GM15510 (cell line): ENCODE measurements around the gene MT1B.

Source experiments
- POLR2A ChIP-seq: IDR thresholded peaks from 3 replicates; pipeline ENCODE4 v1.6.1; 2011; ENCODE audit warnings: borderline replicate concordance; ENCODE audit not compliant: insufficient read length; ENCODE audit errors: extremely low read depth

Gene MT1B

DNA sequence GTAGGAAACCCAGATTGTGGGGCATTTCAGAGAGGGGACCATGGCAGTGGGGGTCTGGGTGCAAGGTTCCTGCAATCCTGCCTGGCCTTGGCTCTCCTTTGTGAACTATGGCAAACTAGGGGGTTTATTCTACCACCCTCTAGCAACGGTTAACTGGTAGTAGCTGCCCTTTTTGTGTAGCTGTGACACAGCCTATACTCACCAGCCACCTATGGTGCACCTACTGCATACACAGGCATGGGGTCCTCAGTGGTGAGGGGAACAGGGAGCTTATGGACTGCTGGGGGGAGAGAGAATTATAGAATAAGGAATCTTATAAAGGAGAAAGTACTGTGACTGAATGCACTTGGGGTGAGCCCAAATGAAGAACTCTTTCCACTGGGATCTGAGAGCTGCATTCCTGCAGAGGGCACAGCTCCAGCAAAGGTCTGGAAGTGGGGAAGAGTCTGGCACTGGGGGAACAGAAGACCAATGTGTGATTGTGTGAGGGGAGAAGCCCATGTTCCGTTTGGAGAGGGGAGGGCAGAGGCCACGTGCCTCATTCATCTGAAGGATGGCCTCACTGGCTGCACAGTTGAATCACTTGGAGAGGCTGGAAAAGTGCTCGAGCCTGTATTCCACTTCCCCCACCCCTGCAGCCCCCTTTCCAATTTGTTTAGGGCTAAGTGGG lies 32.7 kb downstream of the MT1B start:
- TF ChIP-seq POLR2A, result no peak

DNA sequence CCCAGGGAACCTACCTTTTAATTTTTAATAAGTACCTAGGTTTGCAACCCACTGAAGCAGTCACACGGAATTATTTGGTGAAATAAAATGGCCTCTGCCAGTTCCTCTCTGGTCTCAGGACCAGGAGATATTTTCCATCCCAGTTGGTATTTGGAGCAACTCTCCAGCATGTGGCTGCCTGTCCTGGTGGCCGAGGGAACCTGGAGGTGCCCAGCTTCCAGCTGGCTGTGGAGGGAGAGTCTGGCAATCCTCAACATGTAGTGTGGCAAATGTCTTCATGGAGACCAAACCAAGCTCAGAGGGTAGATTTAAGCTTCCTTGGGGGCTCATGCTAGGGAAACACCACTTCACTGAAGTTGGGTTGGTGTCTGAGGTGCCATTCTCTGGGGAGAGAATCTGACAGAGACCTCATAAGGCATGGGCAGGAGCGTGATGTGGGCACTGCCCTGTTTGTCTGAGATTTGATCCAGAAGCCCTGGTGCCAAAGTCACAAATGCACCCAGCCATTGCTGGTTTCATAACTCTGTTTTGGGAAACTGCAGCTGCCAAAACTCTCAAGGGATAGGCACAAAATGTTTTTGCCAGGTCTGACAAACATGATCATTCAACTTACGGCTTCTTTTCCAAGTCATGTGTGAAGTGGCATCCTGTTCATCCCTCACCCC lies 33.4 kb downstream of the MT1B start:
- TF ChIP-seq POLR2A, result no peak

DNA sequence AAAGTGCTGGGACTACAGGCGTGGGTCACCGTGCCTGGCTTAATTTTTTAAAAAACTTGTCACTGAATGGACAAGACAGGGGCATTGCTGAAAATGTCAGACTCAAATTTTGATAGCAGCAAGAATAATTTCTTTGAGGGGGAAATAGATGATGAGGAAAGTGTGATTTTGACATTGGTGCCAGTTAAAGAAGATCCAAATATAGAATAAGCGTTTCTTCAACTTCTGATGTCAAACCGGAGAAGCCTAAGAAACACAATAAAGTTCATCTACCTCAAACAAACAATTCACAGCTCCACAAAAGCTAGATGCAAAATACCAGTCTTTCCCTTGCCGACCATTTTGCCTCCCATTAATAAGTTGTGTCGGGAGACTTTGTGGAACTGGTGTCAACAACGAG lies 35.1 kb downstream of the MT1B start:
- no peak for TF ChIP-seq POLR2A

DNA sequence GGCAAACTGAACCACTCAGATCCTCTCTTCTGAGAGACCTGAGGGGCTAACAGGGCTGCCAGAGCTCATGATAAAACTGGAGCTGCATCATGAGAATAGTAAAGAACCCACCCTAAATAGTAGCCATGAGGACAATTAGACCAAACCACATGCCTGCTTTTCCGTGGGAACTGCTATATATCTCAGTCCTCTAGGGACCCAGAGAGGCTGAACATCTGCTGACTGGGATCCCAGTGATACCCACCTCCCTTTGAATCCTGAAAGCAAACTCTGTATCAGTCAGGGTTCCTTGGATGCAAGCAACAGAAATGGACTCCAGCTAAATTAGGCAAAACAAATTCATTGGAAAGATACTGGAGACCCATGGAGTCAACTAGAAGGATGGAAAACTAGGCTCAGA lies 37.1 kb downstream of the MT1B start:
- no peak for TF ChIP-seq POLR2A

DNA sequence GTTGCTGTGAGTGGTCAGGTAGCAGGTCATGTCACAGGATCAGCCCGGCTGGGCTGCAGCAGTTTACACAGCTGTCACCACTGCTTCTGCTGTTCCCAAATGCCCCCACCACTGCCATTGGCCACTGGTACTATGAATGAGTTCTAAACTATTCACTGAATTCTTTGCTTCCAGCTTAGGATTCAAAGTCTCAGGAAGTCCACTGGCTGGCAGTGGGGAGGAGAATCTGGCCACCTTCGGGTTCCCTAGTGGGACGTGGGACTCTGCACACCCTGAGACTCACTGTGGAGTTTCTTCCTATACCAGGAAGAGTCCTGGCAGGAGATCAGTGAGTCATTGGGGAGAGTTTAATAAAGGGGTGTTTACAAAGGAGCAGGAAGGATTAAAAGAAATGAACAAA lies 37.5 kb downstream of the MT1B start:
- TF ChIP-seq POLR2A, result no peak

DNA sequence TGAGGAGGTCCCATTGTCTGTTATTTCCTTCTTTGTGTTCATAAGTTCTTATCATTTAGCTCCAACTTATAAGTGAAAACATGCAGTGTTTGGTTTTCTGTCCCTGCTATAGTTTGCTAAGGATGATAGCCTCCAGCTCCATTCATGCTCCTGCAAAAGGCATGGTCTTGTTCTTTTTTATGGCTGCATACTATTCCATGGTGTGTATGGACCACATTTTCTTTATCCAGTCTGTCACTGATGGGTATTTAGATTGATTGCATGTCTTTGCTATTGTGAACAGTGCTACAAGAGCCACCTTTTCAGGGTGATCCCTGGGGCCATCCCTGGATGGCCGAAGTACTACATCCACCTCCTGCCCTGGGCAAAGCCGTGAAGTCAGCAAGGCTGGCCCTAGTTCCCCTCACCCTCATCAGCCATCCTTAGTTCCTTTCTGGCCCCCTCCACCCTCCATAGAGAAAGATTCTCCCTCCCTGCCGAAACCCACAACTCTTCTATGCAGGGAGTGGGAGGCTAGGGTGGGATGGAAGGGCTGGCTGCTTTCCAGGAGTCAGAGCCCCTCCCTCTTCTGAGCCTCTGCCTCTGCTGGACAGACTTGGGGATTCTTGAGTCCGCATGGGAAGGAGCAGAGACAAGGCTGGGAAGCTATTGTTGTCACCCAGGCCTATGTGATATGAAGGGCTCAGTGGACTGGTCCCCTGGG lies 38.9 kb downstream of the MT1B start:
- TF ChIP-seq POLR2A, result no peak

DNA sequence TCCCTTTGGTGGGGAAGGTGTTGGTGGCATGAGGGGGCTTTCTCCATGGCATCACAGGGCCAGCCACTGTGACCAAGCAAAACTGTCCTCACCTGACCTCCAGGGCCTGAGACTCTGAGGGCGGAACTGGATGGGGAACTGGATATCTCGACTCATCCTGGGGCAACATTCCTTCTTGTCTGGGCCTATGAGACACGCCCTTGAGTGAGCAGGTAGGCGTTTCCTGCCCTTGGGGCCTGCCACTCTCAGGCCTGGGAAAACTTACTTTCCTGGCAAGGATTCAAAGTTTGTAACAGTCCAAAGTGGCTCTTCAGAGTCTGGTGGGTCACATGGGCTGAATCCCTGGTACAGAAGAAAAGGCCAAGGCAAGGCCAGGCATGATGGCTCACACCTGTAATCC lies 40.2 kb downstream of the MT1B start:
- no peak for TF ChIP-seq POLR2A

DNA sequence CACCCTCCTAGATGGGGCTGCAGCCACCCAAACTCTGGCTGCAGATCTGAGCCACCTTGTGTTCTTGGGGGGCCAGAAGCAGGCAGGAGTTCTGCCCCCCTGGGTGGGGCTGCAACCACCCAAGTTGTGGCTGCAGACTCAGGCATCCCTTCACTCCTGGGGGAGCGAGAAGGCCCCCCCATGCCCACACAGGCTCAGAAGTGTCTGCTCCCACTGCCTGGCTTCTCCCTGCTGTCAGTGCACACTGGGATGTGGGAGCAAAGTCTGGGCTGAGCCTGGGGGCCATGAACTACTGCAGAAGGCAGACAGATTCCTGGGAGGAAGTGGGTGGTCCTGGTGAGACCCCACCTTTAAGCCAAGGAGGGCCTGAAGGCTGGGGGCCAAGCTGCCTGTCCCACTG lies 43.6 kb downstream of the MT1B start:
- TF ChIP-seq POLR2A, result no peak

DNA sequence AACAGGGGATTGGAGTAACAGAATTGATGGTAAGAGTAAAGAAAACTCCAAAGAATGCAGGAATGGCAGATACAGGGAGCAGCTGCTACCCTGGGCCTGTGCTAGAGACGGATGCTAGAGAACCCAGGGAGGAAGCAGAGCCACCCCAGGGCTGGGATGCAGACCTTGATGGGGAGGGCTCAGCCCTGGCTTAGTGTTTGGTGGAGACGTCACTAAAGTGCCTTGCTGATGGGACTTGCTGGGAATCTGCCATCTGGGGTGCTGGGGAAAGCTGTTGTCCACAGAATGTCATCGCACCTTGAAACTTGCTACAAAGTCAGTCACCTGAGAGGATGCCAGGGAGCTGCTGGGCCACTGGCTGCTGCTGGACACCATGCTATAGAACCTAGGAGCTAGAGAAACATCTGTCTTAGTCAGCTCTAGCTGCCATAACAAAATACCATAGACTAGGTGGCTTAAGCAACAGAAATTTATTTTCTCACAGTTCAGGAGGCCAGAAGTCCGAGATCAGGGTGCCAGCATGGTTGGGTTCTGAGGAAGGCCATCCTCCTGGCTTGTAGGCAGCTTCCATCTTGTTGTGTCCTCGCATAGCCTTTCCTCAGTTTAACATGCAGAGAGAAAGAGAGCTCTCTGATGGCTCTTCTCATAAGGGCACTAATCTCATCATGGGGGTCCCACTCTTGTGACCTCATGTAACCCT lies 45.9 kb downstream of the MT1B start:
- no peak for TF ChIP-seq POLR2A

DNA sequence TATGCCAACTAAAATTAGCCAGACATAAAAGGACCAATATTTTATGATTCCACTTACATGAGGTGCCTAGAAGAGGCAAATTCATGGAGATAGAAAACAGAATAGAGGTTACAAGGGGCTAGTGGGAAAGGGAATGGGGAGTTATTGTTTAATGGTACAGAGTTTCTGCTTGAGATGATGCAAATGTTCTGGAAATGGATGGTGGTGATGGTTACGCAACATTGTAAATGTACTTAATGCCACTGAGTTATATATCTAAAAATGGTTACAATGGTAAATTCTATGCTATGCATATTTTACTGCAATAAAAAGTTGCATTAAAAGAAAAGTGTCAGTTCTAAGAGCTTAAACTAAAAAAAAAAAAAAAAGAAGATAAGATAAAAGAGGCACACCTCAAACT lies 48.5 kb downstream of the MT1B start:
- TF ChIP-seq POLR2A, result no peak

DNA sequence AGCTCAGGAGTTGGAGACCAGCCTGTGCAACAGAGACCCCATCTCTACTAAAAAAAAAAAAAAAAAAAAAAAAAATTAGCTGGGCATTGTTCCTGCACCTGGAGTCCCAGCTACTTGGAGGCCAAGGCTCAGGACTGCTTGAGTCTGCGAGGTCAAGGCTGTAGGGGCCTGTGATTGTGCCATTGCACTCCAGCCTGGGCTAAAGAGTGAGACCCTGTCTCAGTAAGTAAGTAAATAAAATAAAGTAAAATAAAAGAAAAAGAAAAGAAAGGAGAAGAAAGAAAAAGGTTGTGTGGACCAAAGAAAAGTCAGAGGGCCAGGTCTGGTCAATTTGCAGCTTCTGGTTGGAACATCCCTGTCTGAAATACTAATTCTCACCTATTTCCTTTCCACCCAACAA lies 48.9 kb downstream of the MT1B start:
- TF ChIP-seq POLR2A, result no peak

DNA sequence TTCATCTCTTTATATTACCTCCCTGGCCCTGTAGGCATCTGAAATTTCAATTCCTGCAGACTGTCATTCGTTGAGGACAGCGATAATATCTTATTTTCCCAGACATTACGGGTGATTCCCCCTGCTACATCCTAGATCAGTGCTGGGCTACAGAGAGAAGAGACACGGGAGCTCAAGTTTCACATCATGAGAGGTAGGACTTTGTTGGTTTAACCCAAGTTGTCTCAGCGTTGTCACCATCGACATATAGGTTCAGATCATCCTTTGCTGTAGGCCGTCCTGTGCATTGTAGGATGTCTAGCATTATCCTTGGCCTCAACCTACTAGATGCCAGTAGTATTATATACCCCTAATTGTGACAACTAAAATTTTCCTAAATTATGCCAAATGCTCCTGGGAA lies 49.8 kb downstream of the MT1B start:
- TF ChIP-seq POLR2A, result no peak
